ENCODE results near the gene IZUMO4.

IZUMO4 gene

DNA sequence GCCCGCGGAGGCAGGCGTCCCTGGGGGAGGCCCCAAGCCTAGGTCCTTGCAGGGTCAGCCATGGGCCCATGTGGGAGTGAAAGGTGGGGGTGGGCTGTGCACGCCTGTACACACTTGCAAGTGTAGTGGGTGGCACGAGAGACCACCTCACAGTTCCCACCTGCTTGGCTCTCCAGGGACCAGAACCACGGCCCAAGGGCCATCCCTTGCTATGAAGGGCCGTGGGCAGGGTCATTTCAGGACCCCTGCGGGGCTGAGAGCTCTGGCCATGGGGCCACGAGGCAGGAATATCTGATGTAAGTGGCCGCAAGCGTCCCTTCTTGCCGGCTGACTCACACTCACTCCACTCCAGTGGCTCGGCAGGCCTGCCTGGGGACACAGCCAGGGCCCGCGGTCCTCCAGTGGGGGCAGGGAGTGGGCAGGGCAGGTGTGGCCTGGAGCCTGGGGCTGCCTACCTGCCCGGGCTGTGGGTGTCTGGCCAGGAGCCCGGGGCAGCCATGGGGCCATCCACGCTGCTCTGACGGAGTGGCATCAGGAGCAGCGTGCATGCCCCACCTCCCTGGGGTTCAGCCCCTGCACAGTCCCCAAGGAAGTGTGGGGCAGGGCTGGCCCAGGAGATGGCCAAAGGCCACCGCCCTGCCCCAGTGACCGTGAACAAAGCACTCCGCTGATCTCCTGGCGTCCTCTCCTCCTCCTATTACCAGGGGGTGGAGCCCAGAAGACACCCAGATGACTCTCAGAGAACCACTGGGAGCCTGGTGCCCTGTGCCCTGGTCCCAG is 37.1 kb upstream of the IZUMO4 start:
- no peak for DNase-seq

- DNase-seq = peak; percentile 70
These were observed 35.7 kb upstream of the IZUMO4 start for GRCh38 chr19:2060884-2061494.

- DNase-seq = peak; percentile 100
These were observed 35.0 kb upstream of the IZUMO4 start for GRCh38 chr19:2061495-2062388.

GRCh38 chr19:2062389-2062729 is 34.4 kb upstream of the IZUMO4 start:
- DNase-seq = no peak

- no peak for DNase-seq
These were observed 33.9 kb upstream of the IZUMO4 start for GRCh38 chr19:2062770-2063169.

- DNase-seq = no peak
These were observed 32.9 kb upstream of the IZUMO4 start for GRCh38 chr19:2063824-2064223.

DNA sequence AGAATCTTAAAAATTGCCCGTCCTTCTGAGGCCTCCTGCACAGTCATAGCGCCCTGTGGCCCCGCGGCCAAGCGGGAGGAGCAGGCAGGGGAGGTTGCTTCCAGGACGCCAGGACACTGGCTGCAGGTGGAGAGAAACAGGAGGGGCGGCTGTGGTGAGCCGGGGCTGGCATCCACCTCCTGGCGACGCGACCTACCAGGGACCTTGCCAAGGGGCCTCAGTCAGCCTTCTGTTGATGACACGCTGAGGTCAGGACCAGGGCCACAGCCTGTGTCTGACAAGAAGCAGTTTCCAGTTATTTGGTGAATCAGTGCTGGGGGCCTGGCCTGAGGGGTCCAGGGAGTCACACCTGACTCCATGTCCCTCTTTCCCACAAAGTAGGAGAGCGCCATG is 32.3 kb upstream of the IZUMO4 start:
- no peak for DNase-seq

DNA sequence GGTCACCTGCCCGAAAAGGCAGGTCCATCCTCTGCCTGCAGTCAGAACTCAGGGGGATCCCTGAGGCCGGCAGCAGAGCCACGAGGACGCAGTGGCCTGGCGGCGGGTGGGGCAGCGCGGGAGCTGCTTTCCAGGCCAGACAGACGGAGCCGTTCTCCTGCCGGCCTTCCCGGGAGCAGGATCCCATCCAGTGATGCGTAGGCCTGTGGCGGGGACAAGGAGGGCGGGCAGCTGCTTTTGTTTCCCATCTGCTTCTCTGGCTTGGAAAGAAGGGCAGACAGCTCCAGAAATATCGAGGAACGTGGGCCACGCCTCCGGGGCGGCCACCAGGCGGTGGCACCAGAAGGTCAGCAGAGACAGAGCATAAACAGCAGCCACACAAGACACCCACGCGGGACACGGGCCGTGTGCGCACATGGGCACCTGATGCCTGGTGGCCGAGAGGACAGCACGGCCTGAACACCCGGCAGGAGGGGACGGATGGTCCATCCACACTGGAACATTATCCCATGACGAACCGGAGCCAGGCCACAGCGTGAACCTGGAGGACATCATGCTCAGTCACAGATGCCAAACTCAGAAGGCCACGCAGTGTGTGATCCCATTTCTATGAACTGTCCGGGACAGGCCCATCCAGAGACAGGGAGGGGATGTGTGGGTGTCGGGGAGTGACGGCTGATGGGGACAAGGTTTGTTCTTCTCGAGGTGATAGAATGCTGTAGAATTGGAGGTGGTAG is 31.8 kb upstream of the IZUMO4 start:
- DNase-seq = no peak

DNA sequence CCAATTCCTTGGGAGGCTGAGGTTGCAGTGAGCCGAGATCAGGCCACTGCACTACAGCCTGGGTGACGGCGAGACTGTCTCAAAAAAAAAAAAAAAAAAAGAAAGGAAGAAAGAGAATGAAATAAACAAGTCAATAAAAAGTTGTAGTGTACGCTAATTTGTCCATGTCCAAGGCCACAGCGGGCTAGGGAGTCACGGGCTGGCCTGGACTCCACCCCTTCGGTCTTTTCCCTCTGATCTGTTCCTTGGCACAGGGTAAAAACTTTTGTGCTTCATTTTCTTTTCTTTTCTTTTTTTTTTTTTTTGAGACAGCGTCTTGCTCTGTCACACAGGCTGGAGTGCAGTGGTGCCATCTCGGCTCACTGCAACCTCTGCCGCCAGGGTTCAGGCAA is 26.3 kb upstream of the IZUMO4 start:
- no peak for DNase-seq

DNA sequence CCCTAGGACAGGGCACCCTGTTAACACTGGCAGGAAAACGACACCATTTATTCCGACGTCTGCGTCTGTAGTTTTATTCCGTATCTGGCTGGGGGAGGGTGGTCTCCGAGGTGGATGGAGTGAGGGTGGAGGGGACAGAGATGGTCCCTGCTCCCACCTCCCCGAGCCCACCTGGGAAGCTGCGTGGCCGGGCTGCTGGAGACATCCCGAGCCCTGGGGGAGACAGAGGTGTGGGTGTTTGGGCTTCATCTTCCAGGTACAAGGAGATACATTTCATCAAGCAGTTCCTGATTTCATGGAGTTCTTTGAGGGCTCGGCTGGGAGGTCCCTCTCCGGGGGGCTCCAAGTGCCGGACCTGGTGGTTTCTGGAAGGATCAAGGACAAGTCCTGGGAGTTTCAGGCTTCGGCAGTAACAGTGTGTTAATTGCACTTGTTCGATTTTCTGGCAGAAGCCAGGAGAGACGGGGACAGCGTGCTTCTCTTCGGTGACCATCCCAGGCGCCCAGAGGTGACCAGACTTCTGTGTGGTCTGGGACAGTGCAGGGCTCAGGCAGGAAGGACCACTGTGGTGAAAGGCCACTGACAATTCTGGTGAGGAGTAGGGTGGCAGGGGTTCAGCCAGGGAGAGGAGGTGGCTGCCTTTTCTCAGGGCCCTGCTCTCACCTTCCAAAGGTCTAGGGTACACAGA is 25.6 kb upstream of the IZUMO4 start:
- no peak for DNase-seq

DNA sequence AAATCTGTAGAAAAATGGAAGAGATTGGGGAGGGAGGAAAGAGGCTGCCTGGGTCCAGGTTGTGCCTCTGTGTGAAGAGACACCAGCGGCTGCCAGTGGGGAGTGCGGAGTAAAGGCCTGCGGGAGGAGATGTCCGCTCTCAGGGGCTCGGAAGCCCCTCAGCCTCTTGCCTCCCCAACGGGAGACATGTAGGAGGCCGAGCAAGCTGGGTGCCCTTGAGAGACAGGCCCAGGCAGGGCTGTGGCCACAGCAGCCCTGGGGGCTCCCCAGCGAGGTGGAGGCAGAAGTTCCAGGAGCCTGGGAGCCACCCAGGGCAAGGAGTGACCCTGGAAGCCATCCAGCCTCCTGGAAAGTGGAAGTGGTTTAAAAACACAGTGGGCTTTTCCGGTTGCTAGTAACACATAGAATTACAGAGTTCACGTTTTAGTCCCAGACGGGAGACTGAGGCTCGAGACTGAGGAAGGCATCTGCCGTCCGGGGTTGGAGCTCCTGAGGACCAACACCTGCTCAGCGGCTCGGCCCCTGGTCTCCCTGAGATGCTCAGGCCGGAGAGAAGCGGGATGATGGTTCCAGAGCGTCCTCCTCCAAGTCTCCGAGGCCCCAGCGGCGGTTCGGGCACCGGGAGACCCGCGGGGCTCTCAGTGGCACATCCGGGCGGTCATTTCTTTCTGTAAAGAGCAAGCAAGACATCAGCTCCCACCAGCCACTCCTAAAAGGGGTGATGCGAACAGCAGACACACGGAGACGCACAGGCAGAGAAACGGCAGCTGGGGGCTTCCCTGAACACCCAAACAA is 23.8 kb upstream of the IZUMO4 start:
- DNase-seq = no peak

DNA sequence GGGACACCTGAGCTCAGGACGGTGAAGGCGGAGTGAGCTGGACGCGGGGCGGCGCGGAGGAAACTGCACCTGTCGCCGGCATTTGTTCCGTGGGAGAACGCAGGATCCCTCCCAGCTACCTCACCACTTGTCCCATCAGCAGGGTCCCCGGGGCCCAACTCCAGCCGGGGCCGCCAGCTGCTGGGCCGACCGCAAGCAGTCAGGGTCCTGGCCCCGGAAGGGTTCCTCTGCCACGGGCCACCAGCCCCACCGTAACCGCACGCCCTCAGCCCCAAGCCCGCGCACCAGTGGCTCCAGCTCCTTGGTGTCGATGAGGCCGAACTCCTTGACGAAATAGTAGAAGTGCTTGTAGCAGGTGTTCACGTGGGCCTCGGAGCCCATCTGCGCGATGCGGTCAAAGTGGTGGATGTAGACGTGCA is 20.2 kb upstream of the IZUMO4 start:
- DNase-seq = no peak

DNA sequence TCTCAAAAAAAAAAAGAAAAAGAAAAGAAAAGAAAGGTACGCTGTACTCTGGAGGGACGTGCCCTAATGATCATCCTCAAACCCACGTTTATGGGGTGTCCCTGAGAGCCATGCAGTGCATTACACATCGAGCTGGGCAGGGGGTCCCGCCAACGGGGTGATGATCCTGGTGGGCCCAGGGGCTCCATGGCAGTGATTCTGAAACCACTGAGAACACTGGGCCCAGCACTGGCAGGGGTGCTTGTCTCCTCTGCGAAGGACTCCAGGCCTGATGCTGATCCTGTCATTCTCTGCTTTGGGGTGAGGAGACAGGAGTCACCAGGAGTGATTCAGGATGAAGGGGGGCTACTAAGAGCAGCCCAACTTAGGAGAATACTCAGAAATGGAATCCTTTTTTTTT is 19.3 kb upstream of the IZUMO4 start:
- DNase-seq = no peak

GRCh38 chr19:2077833-2078619 is 18.7 kb upstream of the IZUMO4 start:
- no peak for DNase-seq

DNA sequence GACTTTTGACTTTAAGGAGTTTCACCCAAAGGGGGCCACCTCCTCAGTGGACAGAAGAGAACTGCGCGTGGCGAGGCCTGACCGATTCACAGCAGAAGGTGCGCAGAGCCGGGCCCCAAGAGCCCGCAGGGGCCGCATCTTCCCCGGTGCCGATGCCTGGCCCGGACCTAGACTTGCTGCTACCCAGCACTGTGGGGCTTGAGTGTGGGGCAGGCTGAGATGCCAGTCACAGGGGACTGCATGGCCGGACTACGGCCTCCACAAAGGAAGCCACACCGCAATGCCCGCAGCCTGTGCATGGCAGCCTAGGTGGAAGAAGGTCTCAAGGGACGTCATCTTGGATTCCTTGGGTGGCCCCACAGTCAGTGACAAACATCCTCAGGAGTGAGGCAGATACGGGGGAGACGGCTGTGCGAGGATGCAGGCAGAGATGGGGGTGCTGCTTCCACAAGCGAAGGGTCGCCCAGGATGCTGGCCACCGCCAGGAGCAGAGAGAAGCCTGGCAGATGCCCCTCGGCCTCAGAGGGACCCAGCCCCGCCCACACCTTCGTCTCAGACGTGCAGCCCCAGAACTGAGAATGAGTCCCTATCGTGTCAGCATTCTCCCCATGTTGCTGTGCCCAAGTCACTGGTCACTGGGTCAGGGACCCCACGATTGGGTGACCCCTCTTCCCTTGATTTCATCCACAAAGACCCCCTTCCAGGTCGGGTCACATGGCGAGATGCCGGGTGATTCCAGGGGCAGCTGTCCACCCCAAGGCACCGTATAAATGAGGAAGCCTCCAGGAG is 17.4 kb upstream of the IZUMO4 start:
- DNase-seq = no peak

DNA sequence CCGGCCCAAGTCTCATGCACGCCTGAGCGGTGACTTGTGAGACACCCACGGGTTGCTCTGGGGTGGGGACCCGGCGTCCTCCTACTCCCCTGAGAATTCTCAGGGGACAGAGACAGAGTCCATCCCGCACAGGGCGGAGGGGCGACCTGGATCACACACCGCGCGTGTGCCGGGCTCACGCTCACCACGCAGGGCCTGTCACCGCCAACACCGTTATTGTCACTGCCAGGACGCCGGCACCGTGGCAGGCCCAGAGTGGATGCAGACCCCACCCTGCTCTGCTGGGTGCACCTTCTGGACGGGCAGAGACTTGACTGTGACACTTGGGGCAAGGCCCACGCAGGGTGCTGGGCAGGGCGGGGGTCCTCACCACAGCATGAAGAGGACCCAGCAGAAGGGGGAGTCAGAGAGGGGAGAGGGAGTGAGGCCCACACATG is 16.8 kb upstream of the IZUMO4 start:
- DNase-seq = no peak

GRCh38 chr19:2080336-2080988 is 16.3 kb upstream of the IZUMO4 start:
- no peak for DNase-seq

GRCh38 chr19:2081873-2082810 is 14.6 kb upstream of the IZUMO4 start:
- DNase-seq = peak; percentile 58

All from activated CD4-positive, alpha-beta T cell treated with anti-CD3 and anti-CD28 coated beads for 48 hours (primary cell).